Prostate gland (tissue), 2 donors: ENCODE measurements around the gene NEB. TPM values are rescaled to one million over a fixed set of nuclear protein-coding genes. Genes with fewer than 3 reads are reported as not detected.

Source experiments
- DNase-seq: peaks from one replicate; pipeline ENCODE4 v3.0.0-alpha.2; 2019; ENCODE audit warnings: low spot score
- H3K27ac ChIP-seq, 2 donors: fragments of 200-600 bp; sonication (generic); 2 replicates each; pipeline ENCODE4 v1.5.1; 2017 to 2019
- H3K27me3 ChIP-seq: fragments of 200-600 bp; sonication (generic); replicated peaks from 2 replicates; pipeline ENCODE4 v1.5.1; 2019; ENCODE audit not compliant: insufficient read depth
- H3K36me3 ChIP-seq, 2 donors: fragments of 200-600 bp; sonication (generic); 1 replicate in 1 of 2; 2 replicates in 1 of 2; pipeline versions ENCODE4 v1.5.1 to v1.8.1; 2017 to 2019
- H3K4me1 ChIP-seq: fragments of 200-600 bp; sonication (generic); replicated peaks from 2 replicates; pipeline ENCODE4 v1.5.1; 2019
- H3K4me3 ChIP-seq, 2 donors: fragments of 200-600 bp; sonication (generic); 2 replicates each; pipeline ENCODE4 v1.5.1; 2017 to 2019
- H3K9me3 ChIP-seq: fragments of 200-600 bp; sonication (generic); 2 replicates; pipeline ENCODE4 v1.5.1; 2017
- CTCF ChIP-seq, 4 experiments: fragments of 200-600 bp in 2 of 4; fragments of 450-650 bp in 2 of 4; sonication (generic) in 2 of 4; IDR thresholded peaks; 1 replicate in 3 of 4; 2 replicates in 1 of 4; pipeline ENCODE4 v1.5.1; 2016 to 2019; ENCODE audit warnings: antibody characterized with exemption in 4 of 4, mild to moderate bottlenecking in 2 of 4, moderate library complexity in 2 of 4
- POLR2A ChIP-seq: fragments of 450-650 bp; IDR thresholded peaks from one replicate; pipeline ENCODE4 v1.6.1; 2016; ENCODE audit warnings: antibody characterized with exemption, mild to moderate bottlenecking
- POLR2AphosphoS5 ChIP-seq: sonication (generic); formaldehyde crosslinking; IDR thresholded peaks from one replicate; pipeline ENCODE4 v1.6.1; 2017; ENCODE audit warnings: antibody characterized with exemption
- WGBS: methylation state at CpG from one replicate; pipeline ENCODE4 v1.1.5; 2018; 5-methylcytosine and 5-hydroxymethylcytosine counted together
- intact Hi-C: fragments of 100-400 bp; cut with DNase I; formaldehyde crosslinking; loops from one replicate; pipeline ENCODE4 v1.14.2; 2022
- total RNA-seq, 2 donors: library from RNA; depleted of rRNA; stranded (reverse); fragments of >200 nt; gene quantifications; one replicate each; pipeline ENCODE4 v1.1.0, GENCODE V29; 2016

The NEB gene
- total RNA-seq, 2 donors from 2014 or later, result 7.3 to 57.9 TPM

GRCh38 chr2:151576080-151576479 is 158.2 kb downstream of the NEB start:
- intact Hi-C loops, result no loop called here
- Histone ChIP-seq H3K4me3 (no peak overlapping the region), H3K27me3 (no peaks in the 10 kb centered on the region), H3K27ac (no peak overlapping the region), H3K4me1 (no peaks in the 10 kb centered on the region), H3K36me3 (no peaks in the 10 kb centered on the region), H3K9me3 (no peaks in the 10 kb centered on the region)
- no peak for DNase-seq
- TF ChIP-seq POLR2A (no peak), CTCF (IDR thresholded peaks at IDR 0.05) (no peak), POLR2AphosphoS5 (no peak)
- 59% methylated on average over 4 of the region's 4 CpGs for WGBS

GRCh38 chr2:151575338-151575737 is 158.9 kb downstream of the NEB start:
- Histone ChIP-seq H3K4me1 (no peaks in the 10 kb centered on the region), H3K36me3 (no peaks in the 10 kb centered on the region), H3K27me3 (no peaks in the 10 kb centered on the region), H3K27ac (no peak overlapping the region), H3K4me3 (no peak overlapping the region), H3K9me3 (no peaks in the 10 kb centered on the region)
- TF ChIP-seq CTCF (IDR thresholded peaks at IDR 0.05) (no peak), POLR2AphosphoS5 (no peak), POLR2A (no peak)
- no peak for DNase-seq
- intact Hi-C loops, result no loop called here
- WGBS, result 97% methylated on average over 5 of the region's 5 CpGs

- no peaks in the 10 kb centered on the region for H3K4me1 ChIP-seq
- TF ChIP-seq POLR2A (no peak), CTCF (IDR thresholded peaks at IDR 0.05) (no peak), POLR2AphosphoS5 (no peak)
- H3K9me3 ChIP-seq, result no peaks in the 10 kb centered on the region
- DNase-seq, result no peak
- no peaks in the 10 kb centered on the region for H3K36me3 ChIP-seq
- no peak overlapping the region for H3K27ac ChIP-seq
- H3K27me3 ChIP-seq, result no peaks in the 10 kb centered on the region
- no peak overlapping the region for H3K4me3 ChIP-seq
- intact Hi-C loops, result no loop called here
- 95% methylated on average over 8 of the region's 8 CpGs for WGBS
Observed at GRCh38 chr2:151570191-151570590, 164.1 kb downstream of the NEB start.

GRCh38 chr2:151569167-151569566 is 165.1 kb downstream of the NEB start:
- intact Hi-C loops, result no loop called here

More at GRCh38 chr2:151569167-151569566, 165.1 kb downstream of the NEB start:
- Histone ChIP-seq H3K4me1 (no peaks in the 10 kb centered on the region), H3K4me3 (no peak overlapping the region), H3K27ac (no peak overlapping the region), H3K36me3 (no peaks in the 10 kb centered on the region), H3K9me3 (no peaks in the 10 kb centered on the region), H3K27me3 (no peaks in the 10 kb centered on the region)
- no peak for DNase-seq
- WGBS, result 66% methylated on average over 8 of the region's 8 CpGs
- TF ChIP-seq CTCF (IDR thresholded peaks at IDR 0.05) (no peak), POLR2A (no peak), POLR2AphosphoS5 (no peak)
